Caco-2 (cell line): ENCODE data around the gene DISP3. TPM values are rescaled to one million over a fixed set of nuclear protein-coding genes. Genes with fewer than 3 reads are reported as not detected.

Source experiments
- BruUV-seq: library from RNA; stranded (reverse); fragments of 400-500 nt; replicated peaks from 2 replicates; lab custom pipeline; 2021; lab: Mats Ljungman, UMichigan
- CTCF ChIA-PET: fragments of 300-600 bp; sonication (Branson Sonifier 250); formaldehyde crosslinking; loops from one replicate; lab custom pipeline; 2022; ENCODE audit warnings: antibody characterized with exemption; lab: Charles Lee
- POLR2A ChIA-PET: fragments of 300-600 bp; sonication (Branson Sonifier 250); formaldehyde crosslinking; loops from one replicate; lab custom pipeline; 2022; ENCODE audit warnings: antibody characterized with exemption; lab: Charles Lee
- DNase-seq, 2 experiments: peaks; one replicate each; pipeline versions ENCODE4 v3.0.0 to v3.0.0-alpha.2; 2020 to 2022
- H3K27me3 ChIP-seq: replicated peaks from 2 replicates; pipeline ENCODE4 v1.6.0; 2011; ENCODE audit warnings: low read length; ENCODE audit not compliant: control insufficient read depth, insufficient read depth
- H3K36me3 ChIP-seq: 2 replicates; pipeline ENCODE4 v1.5.1; 2011; ENCODE audit warnings: low read length; ENCODE audit not compliant: control insufficient read depth, insufficient read depth
- H3K4me1 ChIP-seq: fragments of 250-450 bp; sonication (Bioruptor Pico); 2 replicates; pipeline ENCODE4 v1.5.1; 2020; ENCODE audit warnings: mild to moderate bottlenecking
- H3K4me3 ChIP-seq: 2 replicates; pipeline ENCODE4 v1.5.1; 2011; ENCODE audit warnings: low read depth, mild to moderate bottlenecking, control low read depth, low read length
- H3K9me3 ChIP-seq: fragments of 250-450 bp; sonication (Bioruptor Pico); 2 replicates; pipeline ENCODE4 v1.5.1; 2020; ENCODE audit warnings: mild to moderate bottlenecking, moderate library complexity
- H3K27ac Mint-ChIP-seq: one replicate; pipeline ENCODE4 v1.8.0; 2022; ENCODE audit warnings: mixed read lengths; ENCODE audit not compliant: unreplicated experiment
- H3K27me3 Mint-ChIP-seq: one replicate; pipeline ENCODE4 v1.8.0; 2022; ENCODE audit warnings: mixed read lengths; ENCODE audit not compliant: insufficient read depth, unreplicated experiment
- H3K36me3 Mint-ChIP-seq: one replicate; pipeline ENCODE4 v1.8.0; 2022; ENCODE audit warnings: mild to moderate bottlenecking, mixed read lengths; ENCODE audit not compliant: insufficient read depth, unreplicated experiment
- H3K4me1 Mint-ChIP-seq: one replicate; pipeline ENCODE4 v1.8.0; 2022; ENCODE audit warnings: low read depth, mixed read lengths; ENCODE audit not compliant: unreplicated experiment
- H3K4me3 Mint-ChIP-seq: one replicate; pipeline ENCODE4 v1.8.0; 2022; ENCODE audit warnings: mild to moderate bottlenecking, moderate library complexity, mixed read lengths; ENCODE audit not compliant: unreplicated experiment
- H3K9me3 Mint-ChIP-seq: one replicate; pipeline ENCODE4 v1.8.0; 2022; ENCODE audit warnings: mixed read lengths; ENCODE audit not compliant: unreplicated experiment
- intact Hi-C: fragments of 100-400 bp; cut with micrococcal nuclease; formaldehyde crosslinking; loops from one replicate; pipeline ENCODE4 v1.10.0; 2022; ENCODE audit not compliant: unreplicated experiment
- total RNA-seq: library from RNA; stranded (reverse); gene quantifications from 2 replicates; pipeline ENCODE4 v1.2.3, GENCODE V29; 2022
- TF ChIP-seq, protein P1 (sequence below), 2 experiments: fragments of 200-600 bp in 1 of 2; IDR thresholded peaks; 1 replicate in 1 of 2; 2 replicates in 1 of 2; pipeline versions ENCODE4 v1.5.1 to v1.8.0; 2011 to 2022; ENCODE audit warnings: antibody characterized with exemption in 1 of 2, control low read depth in 1 of 2, inconsistent platforms in 1 of 2, low read depth in 1 of 2, low read length in 1 of 2, mild to moderate bottlenecking in 1 of 2, moderate library complexity in 1 of 2; ENCODE audit not compliant: insufficient read depth in 1 of 2, severe bottlenecking in 1 of 2, unreplicated experiment in 1 of 2

Gene DISP3
- total RNA-seq, 1 experiment from 2014 or later = 1.1 TPM

DNA sequence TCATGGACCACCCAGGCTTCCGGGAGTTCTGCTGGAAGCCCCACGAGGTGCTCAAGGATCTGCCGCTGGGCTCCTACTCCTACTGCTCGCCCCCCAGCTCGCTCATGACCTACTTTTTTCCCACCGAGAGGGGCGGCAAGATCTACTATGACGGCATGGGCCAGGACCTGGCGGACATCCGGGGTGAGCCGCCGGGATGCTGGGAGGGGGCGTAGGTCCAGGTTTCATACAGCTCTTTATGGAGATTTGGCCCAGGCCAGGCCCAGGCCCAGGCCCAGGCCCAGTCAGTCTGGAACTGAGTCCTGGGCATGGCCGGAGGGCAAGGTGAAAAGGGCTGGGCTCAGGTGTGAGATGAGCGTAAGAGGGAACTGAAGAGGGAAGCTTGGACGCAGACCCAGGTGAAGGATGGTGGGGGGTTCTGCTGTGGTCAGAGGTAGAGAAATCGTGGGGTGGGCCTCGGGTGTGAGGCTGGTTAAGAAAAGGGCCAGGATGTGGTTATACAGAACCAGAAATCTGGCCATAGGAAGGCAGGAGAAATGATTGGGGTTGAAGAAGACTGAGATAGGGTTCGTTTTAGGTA lies 23.0 kb downstream of the DISP3 start:
- Mint-ChIP-seq H3K36me3 (no peaks in the 10 kb centered on the region), H3K4me1 (no peaks in the 10 kb centered on the region), H3K27me3 (peaks cover 3% of the 10 kb centered on the region), H3K9me3 (peaks cover 36% of the 10 kb centered on the region), H3K27ac (no peak overlapping the region), H3K4me3 (no peak overlapping the region)
- intact Hi-C loops = no loop called here
- ChIA-PET POLR2A (no interaction called here), CTCF (interaction anchor here (0.6 kb wide), 1 partner anchor 211 kb away, joined by 3 read pairs; no protein-coding TSS in a partner anchor)
- TF ChIP-seq, protein P1, sequence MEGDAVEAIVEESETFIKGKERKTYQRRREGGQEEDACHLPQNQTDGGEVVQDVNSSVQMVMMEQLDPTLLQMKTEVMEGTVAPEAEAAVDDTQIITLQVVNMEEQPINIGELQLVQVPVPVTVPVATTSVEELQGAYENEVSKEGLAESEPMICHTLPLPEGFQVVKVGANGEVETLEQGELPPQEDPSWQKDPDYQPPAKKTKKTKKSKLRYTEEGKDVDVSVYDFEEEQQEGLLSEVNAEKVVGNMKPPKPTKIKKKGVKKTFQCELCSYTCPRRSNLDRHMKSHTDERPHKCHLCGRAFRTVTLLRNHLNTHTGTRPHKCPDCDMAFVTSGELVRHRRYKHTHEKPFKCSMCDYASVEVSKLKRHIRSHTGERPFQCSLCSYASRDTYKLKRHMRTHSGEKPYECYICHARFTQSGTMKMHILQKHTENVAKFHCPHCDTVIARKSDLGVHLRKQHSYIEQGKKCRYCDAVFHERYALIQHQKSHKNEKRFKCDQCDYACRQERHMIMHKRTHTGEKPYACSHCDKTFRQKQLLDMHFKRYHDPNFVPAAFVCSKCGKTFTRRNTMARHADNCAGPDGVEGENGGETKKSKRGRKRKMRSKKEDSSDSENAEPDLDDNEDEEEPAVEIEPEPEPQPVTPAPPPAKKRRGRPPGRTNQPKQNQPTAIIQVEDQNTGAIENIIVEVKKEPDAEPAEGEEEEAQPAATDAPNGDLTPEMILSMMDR (IDR thresholded peaks at IDR 0.05; ENCODE audit: insufficient read depth in 1 of 2, low read depth in 1 of 2, low read length in 1 of 2, severe bottlenecking in 1 of 2, unreplicated experiment in 1 of 2) = no peak
- H3K36me3 ChIP-seq = no peaks in the 10 kb centered on the region
- peaks cover 6% of the 10 kb centered on the region; the same call in 1 of the 2 replicates for H3K9me3 ChIP-seq
- BruUV-seq = no TSS peak
- no peak for DNase-seq
- no peak overlapping the region for H3K4me3 ChIP-seq
- no peaks in the 10 kb centered on the region for H3K4me1 ChIP-seq
- H3K27me3 ChIP-seq = no peaks in the 10 kb centered on the region

DNA sequence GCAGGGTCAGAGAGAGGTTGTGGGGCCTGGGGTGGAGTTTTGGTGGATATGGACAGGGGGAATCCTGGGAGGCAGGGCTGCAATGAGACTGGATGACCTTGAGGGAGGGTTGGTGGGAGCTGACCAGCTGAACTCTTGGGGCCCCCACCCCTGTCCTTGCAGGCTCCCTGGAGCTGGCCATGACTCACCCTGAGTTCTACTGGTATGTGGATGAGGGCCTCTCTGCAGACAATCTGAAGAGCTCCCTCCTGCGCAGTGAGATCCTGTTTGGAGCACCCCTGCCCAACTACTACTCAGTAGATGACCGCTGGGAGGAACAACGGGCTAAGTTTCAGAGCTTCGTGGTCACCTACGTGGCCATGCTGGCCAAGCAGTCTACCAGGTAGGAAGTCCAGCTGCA lies 23.6 kb downstream of the DISP3 start:
- TF ChIP-seq, protein P1 (IDR thresholded peaks at IDR 0.05; ENCODE audit: insufficient read depth in 1 of 2, low read depth in 1 of 2, low read length in 1 of 2, severe bottlenecking in 1 of 2, unreplicated experiment in 1 of 2) = no peak
- Histone ChIP-seq H3K4me1 (no peaks in the 10 kb centered on the region), H3K4me3 (no peak overlapping the region), H3K9me3 (peaks cover 6% of the 10 kb centered on the region; the same call in 1 of the 2 replicates), H3K27me3 (no peaks in the 10 kb centered on the region), H3K36me3 (no peaks in the 10 kb centered on the region)
- no peak overlapping the region for H3K27ac Mint-ChIP-seq
- H3K27me3 Mint-ChIP-seq = peaks cover 3% of the 10 kb centered on the region
- no peak for DNase-seq
- H3K9me3 Mint-ChIP-seq = peaks cover 36% of the 10 kb centered on the region
- H3K4me3 Mint-ChIP-seq = no peak overlapping the region
- CTCF ChIA-PET = no interaction called here
- POLR2A ChIA-PET = no interaction called here
- intact Hi-C loops = no loop called here
- H3K4me1 Mint-ChIP-seq = no peaks in the 10 kb centered on the region
- BruUV-seq = no TSS peak
- H3K36me3 Mint-ChIP-seq = no peaks in the 10 kb centered on the region

DNA sequence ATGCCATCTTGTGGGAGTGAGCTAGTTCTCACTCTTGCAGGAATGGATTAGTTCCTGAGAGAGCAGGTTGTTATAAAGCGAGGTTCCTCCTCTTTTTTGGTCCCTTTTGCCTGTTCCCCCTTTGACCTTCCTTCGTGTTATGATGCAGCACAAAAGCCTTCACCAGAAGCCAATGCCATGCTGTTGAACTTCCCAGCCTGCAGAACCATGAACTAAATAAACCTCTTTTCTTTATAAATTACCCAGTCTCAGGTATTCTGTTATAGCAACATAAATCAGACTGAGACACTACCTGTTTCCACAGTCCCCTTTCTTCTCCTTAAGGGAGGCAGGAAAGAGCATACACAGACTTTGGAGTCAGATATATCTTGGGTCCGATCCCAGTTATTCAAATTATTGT lies 25.6 kb downstream of the DISP3 start:
- Histone ChIP-seq H3K9me3 (peaks cover 6% of the 10 kb centered on the region; the same call in 1 of the 2 replicates), H3K36me3 (no peaks in the 10 kb centered on the region), H3K27me3 (no peaks in the 10 kb centered on the region), H3K4me1 (no peaks in the 10 kb centered on the region), H3K4me3 (no peak overlapping the region)
- Mint-ChIP-seq H3K4me3 (no peak overlapping the region), H3K9me3 (peaks cover 46% of the 10 kb centered on the region), H3K27me3 (peaks cover 2% of the 10 kb centered on the region), H3K36me3 (no peaks in the 10 kb centered on the region), H3K4me1 (no peaks in the 10 kb centered on the region), H3K27ac (no peak overlapping the region)
- TF ChIP-seq, protein P1 (IDR thresholded peaks at IDR 0.05; ENCODE audit: insufficient read depth in 1 of 2, low read depth in 1 of 2, low read length in 1 of 2, severe bottlenecking in 1 of 2, unreplicated experiment in 1 of 2) = no peak
- ChIA-PET POLR2A (no interaction called here), CTCF (no interaction called here)
- no peak for DNase-seq
- intact Hi-C loops = no loop called here
- no TSS peak for BruUV-seq
